Subcutaneous abdominal adipose tissue (tissue), 5 donors: ENCODE measurements around the gene IFIT2.
"Not testable (repeated sequence)": the region's sequence is repeated elsewhere in the genome, so short reads cannot be mapped to it uniquely, and the experiment has no call there.

Experiments used
- H3K27ac ChIP-seq: one replicate; pipeline ENCODE4 v1.7.0; 2013; ENCODE audit warnings: low read depth, mild to moderate bottlenecking, inconsistent platforms, low read length, moderate library complexity
- H3K27me3 ChIP-seq, 5 donors: one replicate each; pipeline ENCODE4 v1.7.0; 2013; ENCODE audit warnings: low read length in 5 of 5, inconsistent platforms in 1 of 5; ENCODE audit not compliant: control insufficient read depth in 5 of 5, insufficient read depth in 4 of 5
- H3K36me3 ChIP-seq, 5 donors: one replicate each; pipeline ENCODE4 v1.7.0; 2013; ENCODE audit warnings: low read length in 5 of 5; ENCODE audit not compliant: control insufficient read depth in 5 of 5, insufficient read depth in 5 of 5
- H3K4me1 ChIP-seq, 5 donors: one replicate each; pipeline ENCODE4 v1.7.0; 2013; ENCODE audit warnings: low read length in 5 of 5, mild to moderate bottlenecking in 3 of 5, moderate library complexity in 1 of 5; ENCODE audit not compliant: control insufficient read depth in 5 of 5, insufficient read depth in 5 of 5
- H3K4me3 ChIP-seq, 5 donors: one replicate each; pipeline ENCODE4 v1.7.0; 2013; ENCODE audit warnings: low read length in 5 of 5, low read depth in 1 of 5
- H3K9ac ChIP-seq, 5 donors: one replicate each; pipeline ENCODE4 v1.7.0; 2013; ENCODE audit warnings: low read length in 5 of 5, mild to moderate bottlenecking in 4 of 5, moderate library complexity in 3 of 5
- H3K9me3 ChIP-seq, 5 donors: one replicate each; pipeline ENCODE4 v1.7.0; 2013; ENCODE audit warnings: low read length in 5 of 5; ENCODE audit not compliant: control insufficient read depth in 5 of 5
- donor health status: healthy.
- donor health status: healthy.
- donor health status: healthy.
- donor health status: healthy.
- donor health status: healthy.

IFIT2 gene

DNA sequence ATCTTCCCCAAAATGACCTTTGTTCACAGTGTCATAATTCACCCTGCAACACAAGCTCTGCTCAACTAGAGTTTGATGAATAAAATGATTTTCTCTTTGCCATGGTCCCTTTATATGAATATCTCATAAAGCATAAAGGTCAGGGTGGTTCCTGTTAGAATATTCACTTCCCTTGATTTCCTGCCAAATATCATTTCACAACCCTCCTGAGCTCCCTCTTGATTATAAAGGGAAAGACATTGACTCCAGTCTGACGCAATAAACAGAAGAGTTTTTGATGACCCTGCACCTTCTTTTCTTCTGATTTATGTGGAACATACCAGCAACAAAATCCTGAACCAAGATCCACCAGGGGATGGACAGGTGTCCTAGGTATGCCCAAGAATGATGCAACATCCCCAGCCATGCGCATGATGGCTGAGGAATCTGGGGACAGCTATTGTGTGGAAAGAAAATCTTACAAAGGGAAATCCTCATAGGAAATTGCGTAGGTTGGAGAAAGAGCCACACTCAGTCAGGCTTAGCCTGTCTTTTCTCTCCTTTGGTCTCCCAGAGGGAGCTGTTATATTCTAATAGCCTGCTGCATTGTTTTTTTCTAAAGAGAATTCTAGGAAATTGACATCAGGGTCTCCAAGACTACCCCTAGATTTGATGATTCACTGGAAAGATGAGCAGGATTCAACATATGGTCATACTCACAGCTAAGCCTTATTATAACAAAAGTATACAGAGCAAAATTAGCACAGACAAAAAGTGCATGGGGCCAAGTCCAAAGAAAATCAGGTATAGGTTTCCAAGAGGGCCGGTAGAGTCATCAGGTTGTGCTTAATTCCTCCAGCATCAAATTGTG lies 44.8 kb downstream of the IFIT2 start:
- Histone ChIP-seq H3K36me3 (no peaks in the 10 kb centered on the region), H3K4me1 (peaks cover 20 to 70% (median 48%) of the 10 kb centered on the region in 5 donors), H3K27ac (peak overlapping the region; percentile 84), H3K27me3 (no peaks in the 10 kb centered on the region), H3K4me3 (no peak overlapping the region), H3K9ac (peak overlapping the region in 1 of 5 donors; percentile 41), H3K9me3 (no peaks in the 10 kb centered on the region)

DNA sequence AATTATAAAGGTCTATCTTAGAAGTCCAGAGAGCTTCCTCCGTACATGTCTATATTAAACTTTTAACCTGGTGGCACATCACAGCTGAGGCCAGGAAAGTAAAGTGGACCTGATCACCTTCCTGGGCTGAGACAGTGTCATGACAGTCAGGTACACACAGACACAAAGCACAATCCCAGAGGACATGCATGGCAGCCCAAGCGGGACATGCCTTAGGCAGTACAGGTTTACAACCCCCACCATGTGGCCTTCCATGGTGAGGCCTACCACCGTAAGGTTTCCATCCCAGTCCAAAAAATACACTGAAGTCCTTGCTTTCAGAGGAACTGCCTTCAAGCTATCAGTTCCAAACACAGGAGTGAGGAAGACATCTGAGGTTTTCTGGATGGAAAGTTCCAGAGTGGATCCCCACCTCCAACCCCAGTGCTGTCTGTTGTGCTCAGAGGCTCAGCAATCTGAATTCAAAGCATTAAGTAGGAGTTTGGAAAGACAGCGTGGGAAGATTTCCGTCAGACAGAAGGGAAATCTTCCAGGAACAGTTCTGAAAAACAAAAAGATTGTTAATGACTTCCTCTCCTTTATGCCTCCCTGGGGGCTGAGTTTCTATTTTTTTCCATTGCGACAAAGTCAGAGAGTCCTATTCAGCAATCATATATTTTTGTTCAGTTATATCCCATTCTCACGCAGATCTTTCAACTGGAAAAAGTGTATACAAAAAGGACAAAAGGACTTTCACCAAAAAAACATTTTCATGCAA lies 46.0 kb downstream of the IFIT2 start:
- peak overlapping the region in 4 of 5 donors; percentile 26 to 75 (median 43) for H3K9ac ChIP-seq
- peaks cover 24 to 69% (median 57%) of the 10 kb centered on the region in 5 donors for H3K4me1 ChIP-seq
- no peaks in the 10 kb centered on the region for H3K9me3 ChIP-seq
- H3K4me3 ChIP-seq = peak overlapping the region in 2 of 5 donors; percentile 19 to 26
- H3K27ac ChIP-seq = peak overlapping the region; percentile 84
- no peaks in the 10 kb centered on the region for H3K27me3 ChIP-seq
- H3K36me3 ChIP-seq = no peaks in the 10 kb centered on the region

DNA sequence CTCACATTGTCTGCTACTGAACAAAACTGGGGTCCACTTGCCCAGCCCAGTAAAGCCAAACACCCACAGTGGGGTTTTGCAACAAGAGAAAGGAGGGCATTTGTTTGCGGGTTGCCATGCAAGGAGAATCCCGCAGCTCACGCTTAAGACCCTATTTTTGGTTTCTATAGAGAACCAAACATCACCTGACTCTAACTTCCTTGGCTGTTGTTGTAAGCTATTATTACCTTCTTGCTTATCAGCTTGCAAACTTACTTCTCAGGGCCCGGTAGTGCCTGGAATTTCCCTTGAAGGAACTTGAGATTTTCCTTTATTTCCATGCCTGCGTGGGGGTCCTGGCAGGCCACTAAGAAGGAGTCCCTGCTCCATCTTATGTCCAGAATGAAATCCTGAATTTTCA lies 46.6 kb downstream of the IFIT2 start:
- Histone ChIP-seq H3K9me3 (no peaks in the 10 kb centered on the region), H3K9ac (peak overlapping the region in 2 of 5 donors; percentile 35 to 75), H3K36me3 (no peaks in the 10 kb centered on the region), H3K27me3 (no peaks in the 10 kb centered on the region), H3K4me3 (peak overlapping the region in 1 of 5 donors; percentile 19), H3K4me1 (peaks cover 24 to 69% (median 57%) of the 10 kb centered on the region in 5 donors), H3K27ac (peak overlapping the region; percentile 84)

DNA sequence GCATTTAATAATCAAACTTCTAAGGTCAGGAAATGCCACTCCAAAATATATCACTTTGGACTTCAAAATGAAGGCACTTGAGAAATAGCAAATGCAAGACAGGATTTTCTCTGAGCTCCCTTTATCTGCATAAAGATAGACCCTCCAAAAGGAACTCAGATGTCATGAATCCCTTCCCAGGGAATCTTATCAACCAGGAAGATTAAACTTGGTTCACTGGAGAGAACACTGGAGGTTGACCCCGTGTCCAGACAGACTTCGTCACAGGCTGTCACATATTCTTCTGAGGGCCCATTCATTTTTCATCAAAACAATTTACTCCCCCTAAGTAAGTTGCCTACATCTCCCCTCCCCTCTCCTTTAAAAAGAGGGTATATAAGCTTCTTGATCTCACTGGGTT lies 47.1 kb downstream of the IFIT2 start:
- Histone ChIP-seq H3K27ac (peak overlapping the region; percentile 84), H3K27me3 (no peaks in the 10 kb centered on the region), H3K36me3 (no peaks in the 10 kb centered on the region), H3K4me1 (peaks cover 24 to 69% (median 57%) of the 10 kb centered on the region in 5 donors), H3K4me3 (no peak overlapping the region), H3K9me3 (no peaks in the 10 kb centered on the region), H3K9ac (no peak overlapping the region)

DNA sequence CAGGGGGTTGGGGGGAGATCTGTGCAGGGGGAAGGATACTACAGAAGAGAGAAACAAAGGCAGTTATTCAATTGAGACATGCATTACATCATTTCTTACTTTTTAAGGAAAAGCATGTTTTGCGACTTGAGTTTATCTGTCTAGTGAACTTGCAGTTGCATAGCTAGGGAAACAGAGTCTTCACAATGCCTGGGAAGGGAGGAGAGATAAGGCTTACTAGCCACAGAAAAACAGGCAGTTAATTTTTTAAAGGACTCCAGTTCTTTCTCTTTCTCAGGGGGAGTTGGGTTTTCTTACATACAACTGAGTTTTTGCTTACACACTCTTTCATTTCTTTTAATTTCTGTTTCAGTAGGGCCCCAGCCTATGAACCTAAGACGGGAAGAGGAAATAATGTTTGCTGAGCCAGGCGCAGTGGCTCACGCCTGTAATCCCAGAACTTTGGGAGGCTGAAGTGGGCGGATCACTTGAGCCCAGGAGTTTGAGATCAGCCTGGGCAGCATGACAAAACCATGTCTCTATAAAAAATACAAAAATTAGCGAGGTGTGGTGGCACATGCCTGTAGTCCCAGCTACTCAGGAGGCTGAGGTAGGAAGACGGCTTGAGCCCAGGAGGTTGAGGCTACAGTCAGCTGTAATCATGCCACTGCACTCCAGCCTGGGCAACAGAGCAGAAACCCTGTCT lies 48.9 kb downstream of the IFIT2 start:
- not testable (repeated sequence) for H3K36me3 ChIP-seq, H3K27me3 ChIP-seq, H3K9me3 ChIP-seq
- Histone ChIP-seq H3K4me3 (peak overlapping the region in 3 of 5 donors; percentile 19 to 44 (median 36)), H3K9ac (peak overlapping the region in 1 of 5 donors; percentile 74), H3K4me1 (peaks cover 24 to 66% (median 57%) of the 10 kb centered on the region in 5 donors), H3K27ac (peak overlapping the region; percentile 97)

DNA sequence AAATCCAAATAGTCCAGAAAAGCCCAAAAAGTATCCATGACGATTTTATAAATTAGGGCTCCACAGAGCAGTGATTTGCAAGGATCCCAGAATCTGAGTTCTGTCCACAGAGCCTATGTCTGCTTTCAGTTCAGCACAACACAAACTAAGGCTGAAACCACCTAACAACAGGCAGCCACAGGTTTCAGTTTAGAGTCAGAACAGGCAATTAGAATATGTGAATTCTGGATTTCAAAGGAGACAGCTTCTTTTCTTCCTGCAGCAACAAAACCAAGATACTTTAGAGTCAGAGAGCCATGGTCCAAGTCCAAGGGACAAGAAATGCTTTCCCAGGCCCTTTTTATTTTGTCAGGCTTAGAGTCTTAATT lies 49.5 kb downstream of the IFIT2 start:
- H3K9me3 ChIP-seq = no peaks in the 10 kb centered on the region
- H3K27me3 ChIP-seq = no peaks in the 10 kb centered on the region
- H3K4me1 ChIP-seq = peaks cover 23 to 60% (median 52%) of the 10 kb centered on the region in 5 donors
- peak overlapping the region in 4 of 5 donors; percentile 48 to 74 (median 58) for H3K9ac ChIP-seq
- peak overlapping the region; percentile 97 for H3K27ac ChIP-seq
- no peaks in the 10 kb centered on the region for H3K36me3 ChIP-seq
- peak overlapping the region in 2 of 5 donors; percentile 19 to 36 for H3K4me3 ChIP-seq

DNA sequence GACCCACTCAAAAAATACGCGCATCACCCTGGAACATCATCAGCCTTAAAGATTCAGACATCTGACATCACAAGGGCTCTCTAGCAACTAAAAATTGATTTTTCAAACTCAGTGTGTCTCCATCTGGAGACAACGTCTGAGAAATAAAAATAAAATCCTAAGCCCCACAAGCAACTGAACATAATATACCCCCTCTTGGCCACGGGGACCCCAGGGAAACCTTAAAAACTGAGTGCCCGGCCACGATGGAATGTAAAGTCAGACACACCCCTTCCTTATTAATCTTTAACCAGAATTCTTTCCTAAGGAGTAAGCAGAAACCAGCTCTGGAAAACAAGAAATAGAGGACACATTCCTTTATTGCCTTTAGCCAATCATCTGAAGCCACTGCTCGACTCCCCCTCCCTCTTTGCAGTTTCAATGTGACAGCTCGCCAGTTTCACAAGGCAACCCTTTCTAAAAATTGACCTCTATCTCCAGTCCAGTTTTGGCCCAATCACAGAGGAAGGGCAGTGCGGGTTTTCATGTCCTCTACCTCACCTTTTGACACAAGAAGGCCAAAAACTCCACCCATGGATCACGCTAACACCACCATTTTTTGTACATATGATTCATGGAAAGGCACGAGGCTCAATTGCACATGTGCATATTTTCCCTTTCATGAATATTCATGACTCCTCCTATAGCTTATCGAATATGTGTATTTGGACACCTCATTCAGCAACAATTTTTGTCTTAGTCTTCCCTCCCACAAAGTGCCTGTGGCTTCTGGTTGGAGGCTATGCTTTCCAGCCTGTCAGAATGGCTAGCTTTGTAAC lies 50.1 kb downstream of the IFIT2 start:
- H3K27me3 ChIP-seq = no peaks in the 10 kb centered on the region
- no peak overlapping the region for H3K4me3 ChIP-seq
- H3K9me3 ChIP-seq = no peaks in the 10 kb centered on the region
- peak overlapping the region; percentile 97 for H3K27ac ChIP-seq
- no peaks in the 10 kb centered on the region for H3K36me3 ChIP-seq
- peak overlapping the region in 4 of 5 donors; percentile 48 to 74 (median 58) for H3K9ac ChIP-seq
- peaks cover 20 to 56% (median 46%) of the 10 kb centered on the region in 5 donors for H3K4me1 ChIP-seq

DNA sequence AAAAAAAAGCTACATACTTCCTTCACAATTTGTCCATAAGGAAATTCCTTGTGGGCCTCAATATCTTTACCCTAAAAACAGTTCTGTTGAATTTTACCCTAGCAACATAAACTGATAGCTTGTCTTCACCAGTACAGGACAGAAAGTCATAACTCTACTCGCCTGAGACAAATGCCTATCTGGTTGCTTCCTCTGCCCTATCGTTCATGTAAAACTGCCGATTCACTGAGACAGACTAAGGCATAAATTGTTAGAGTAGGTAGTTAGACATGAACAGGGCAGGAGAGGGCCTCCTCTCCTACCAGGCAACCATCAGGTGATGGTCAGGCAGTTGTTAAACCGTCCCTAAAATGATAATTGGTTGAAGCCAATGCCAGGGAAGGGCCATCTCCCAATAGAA lies 51.0 kb downstream of the IFIT2 start:
- Histone ChIP-seq H3K9ac (no peak overlapping the region), H3K27me3 (no peaks in the 10 kb centered on the region), H3K9me3 (no peaks in the 10 kb centered on the region), H3K27ac (peak overlapping the region; percentile 97), H3K4me1 (peaks cover 17 to 50% (median 38%) of the 10 kb centered on the region in 5 donors), H3K4me3 (no peak overlapping the region), H3K36me3 (no peaks in the 10 kb centered on the region)

DNA sequence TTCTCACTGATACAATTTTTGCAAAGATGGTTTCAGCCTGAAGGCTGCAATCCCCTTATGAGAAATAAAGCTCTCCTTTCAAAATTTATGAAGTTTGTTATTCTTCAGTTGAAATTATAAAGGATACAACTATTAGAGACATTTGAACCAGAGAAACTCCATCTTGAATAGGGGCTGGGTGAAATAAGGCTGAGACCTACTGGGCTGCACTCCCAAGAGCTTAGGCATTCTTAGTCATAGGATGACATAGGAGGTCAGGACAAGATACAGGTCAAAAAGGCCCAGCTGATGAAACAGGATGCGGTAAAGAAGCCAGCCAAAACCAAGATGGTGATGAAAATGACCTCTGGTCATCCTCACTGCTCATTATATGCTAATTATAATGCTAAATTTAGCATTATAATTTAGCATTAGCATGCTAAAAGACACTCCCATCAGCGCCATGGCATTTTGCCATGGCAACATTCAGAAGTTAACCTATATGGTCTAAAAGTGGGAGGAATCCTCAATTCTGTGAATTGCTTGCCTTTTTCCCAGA lies 53.6 kb downstream of the IFIT2 start:
- Histone ChIP-seq H3K36me3 (no peaks in the 10 kb centered on the region), H3K9ac (no peak overlapping the region), H3K4me3 (no peak overlapping the region), H3K9me3 (no peaks in the 10 kb centered on the region), H3K4me1 (peaks cover 10 to 24% (median 20%) of the 10 kb centered on the region in 5 donors), H3K27ac (no peak overlapping the region), H3K27me3 (no peaks in the 10 kb centered on the region)
